Retinal pigment epithelial cell (primary cell): ENCODE measurements around the gene CTNNAL1.
"Not testable (repeated sequence)": the region's sequence is repeated elsewhere in the genome, so short reads cannot be mapped to it uniquely, and the experiment has no call there.

Experiments
- DNase-seq: peaks from one replicate; pipeline ENCODE4 v3.0.0-alpha.2; 2010; ENCODE audit warnings: low read depth
- H3K4me3 ChIP-seq: 2 replicates; pipeline ENCODE4 v1.5.1; 2011; ENCODE audit warnings: mild to moderate bottlenecking, low read length, control low read depth, moderate library complexity
- CTCF ChIP-seq: conservative IDR thresholded peaks from 2 replicates; pipeline ENCODE4 v1.5.1; 2011; ENCODE audit warnings: low read depth, low read length, control low read depth, inconsistent platforms

The CTNNAL1 gene

DNA sequence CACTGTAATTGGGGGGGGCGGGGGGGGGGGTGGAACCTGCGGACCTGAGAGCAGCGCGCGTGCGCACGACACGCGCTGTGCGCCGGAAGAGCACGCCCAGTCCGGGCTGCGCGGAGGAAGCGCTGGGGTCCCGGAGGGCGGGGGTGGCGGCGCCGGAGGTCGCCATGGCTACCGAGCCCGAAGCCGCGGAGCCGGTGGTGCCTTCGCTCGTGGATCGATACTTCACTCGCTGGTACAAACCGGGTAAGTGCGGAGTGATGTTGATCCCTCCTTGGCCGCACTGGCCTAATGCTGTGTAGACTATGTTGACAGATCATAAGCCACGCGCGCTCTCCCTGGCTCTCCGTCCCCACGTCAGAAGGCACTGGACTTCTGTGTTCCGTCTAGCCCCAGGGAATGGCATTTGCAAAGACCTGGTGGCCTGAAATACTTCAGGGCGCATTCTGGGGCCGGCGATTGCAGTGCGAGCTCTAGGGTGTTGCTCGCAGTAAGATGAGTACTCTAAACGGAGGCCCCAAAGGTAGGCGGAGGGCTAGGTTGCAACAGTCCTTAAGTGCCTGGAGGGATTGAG, 78.9 kb downstream of the CTNNAL1 start, which contains the start of gene ABITRAM:
ABITRAM (plus strand) TSS at position 78 of the 571 bp plus-strand sequence; CDS start at position 165, 87 bp downstream.
- DNase-seq, result peak; percentile 50
- no peak for TF ChIP-seq CTCF
- H3K4me3 ChIP-seq, result peak within 1 kb of the TSS; percentile 80

- peak; percentile 88 for DNase-seq
- H3K4me3 ChIP-seq, result peak within 1 kb of the TSS; percentile 80
- TF ChIP-seq CTCF, result peak; percentile 43
These were observed 79.5 kb downstream of the CTNNAL1 start, which contains the start of gene ELP1 for GRCh38 chr9:108933718-108934322. Gene ELP1, minus strand, starts transcription at chr9:108934124. Its CDS starts 2,978 bp downstream, at chr9:108931146.

DNA sequence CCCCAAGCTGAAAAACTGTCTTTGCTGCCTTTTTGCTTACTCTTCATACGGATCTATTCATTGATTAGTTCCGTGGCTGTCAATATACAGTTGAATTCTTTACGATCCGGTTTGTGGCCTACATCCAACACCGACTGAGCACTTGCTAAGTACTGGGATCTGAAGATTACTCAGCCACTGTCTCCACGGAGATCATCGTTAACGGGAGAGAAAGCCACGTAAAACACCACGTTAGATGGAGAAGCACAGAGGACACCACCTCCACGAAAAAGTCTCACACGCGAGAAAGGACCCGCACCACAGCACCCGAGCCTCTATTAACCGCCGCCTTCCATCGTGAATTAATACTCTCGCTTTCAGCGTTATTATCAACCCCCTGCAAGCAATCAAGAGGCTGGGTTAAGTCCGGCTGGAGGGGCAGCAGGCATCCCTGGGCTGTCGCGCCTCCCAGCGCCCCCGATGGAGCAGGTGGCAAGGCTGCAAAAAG, 80.0 kb downstream of the CTNNAL1 start:
- no peak for TF ChIP-seq CTCF
- no peak for DNase-seq
- peak overlapping the region; percentile 80 for H3K4me3 ChIP-seq

- no peak for DNase-seq
- no peak overlapping the region for H3K4me3 ChIP-seq
- no peak for TF ChIP-seq CTCF
These were observed 84.9 kb downstream of the CTNNAL1 start for GRCh38 chr9:108928386-108928785.

GRCh38 chr9:108924466-108924865, 88.8 kb downstream of the CTNNAL1 start:
- no peak overlapping the region for H3K4me3 ChIP-seq
- no peak for DNase-seq
- no peak for TF ChIP-seq CTCF

DNA sequence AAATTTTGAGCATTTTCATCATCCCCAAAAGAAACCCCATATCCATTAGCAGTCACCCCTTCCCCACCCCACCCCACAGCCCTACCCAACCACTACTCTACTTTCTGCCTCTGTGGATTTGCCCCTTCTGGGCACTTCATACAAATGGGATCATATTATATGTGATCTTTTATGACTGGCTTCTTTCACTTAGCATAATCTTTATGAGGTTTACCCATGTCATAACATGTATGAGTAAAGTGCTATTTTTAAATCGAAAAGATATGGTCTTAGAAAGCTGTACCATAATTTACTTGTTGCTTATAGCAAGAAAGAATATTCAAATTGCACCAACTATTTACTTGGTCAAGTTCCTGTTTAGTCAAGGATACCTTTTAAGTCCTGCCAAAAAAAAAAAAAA, 92.1 kb downstream of the CTNNAL1 start:
- DNase-seq, result no peak
- TF ChIP-seq CTCF, result no peak
- no peak overlapping the region for H3K4me3 ChIP-seq

DNA sequence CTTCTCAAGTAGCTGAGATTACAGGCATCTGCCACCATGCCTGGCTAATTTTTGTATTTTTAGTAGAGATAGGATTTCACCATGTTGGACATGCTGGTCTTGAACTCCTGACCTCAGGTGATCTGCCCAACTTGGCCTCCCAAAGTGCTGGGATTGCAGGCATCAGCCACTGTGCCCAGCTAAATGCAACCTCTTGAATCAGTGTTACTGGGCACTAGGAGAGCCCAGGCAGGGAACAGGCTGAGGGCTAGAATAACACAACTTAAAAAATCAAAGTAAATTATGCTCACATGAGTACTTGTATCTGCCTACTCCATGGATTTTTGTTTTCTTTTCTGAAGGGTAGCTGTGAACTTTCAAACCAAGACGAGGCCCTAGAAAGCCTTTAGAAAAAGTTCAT, 92.9 kb downstream of the CTNNAL1 start:
- not testable (repeated sequence) for DNase-seq, H3K4me3 ChIP-seq
